NCI-H1930 (cell line): ENCODE data around the gene CPTP.
A peak's percentile ranks its signal among the peaks of the same experiment; 100 is the strongest.
"Not testable (repeated sequence)": the region's sequence is repeated elsewhere in the genome, so short reads cannot be mapped to it uniquely, and the experiment has no call there.

Experiments
- DNase-seq, 2 experiments: peaks; one replicate each; lab custom pipeline; 2025; lab: John Stamatoyannopoulos, UW

CPTP gene

DNA sequence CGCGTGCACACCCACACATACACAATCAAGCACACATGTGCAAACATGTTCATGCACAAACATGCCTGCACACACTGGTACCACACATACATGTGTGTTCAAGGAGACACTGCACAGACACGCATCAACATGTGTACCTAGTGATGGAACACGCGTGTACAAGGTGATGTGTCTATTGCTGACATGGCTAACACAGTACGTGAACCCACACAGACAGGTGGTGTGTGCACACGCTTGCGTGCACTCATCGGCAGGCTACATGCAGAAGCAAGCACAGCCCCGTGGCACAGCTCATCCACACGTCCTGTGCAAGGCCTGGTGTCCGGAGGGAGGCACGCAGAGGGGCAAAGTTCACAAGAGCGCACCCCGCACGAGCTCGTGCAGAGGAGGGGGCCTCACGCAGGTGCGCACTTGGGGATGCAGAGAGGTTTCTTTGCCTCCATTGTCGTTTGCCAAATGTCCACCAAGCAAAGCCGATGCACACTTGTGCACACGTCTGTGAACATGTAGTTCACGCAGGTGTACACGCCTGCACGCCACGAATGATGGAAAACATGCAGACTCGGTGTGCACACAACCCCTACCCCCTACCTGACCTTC, 17.8 kb upstream of the CPTP start:
- no peak for DNase-seq

DNA sequence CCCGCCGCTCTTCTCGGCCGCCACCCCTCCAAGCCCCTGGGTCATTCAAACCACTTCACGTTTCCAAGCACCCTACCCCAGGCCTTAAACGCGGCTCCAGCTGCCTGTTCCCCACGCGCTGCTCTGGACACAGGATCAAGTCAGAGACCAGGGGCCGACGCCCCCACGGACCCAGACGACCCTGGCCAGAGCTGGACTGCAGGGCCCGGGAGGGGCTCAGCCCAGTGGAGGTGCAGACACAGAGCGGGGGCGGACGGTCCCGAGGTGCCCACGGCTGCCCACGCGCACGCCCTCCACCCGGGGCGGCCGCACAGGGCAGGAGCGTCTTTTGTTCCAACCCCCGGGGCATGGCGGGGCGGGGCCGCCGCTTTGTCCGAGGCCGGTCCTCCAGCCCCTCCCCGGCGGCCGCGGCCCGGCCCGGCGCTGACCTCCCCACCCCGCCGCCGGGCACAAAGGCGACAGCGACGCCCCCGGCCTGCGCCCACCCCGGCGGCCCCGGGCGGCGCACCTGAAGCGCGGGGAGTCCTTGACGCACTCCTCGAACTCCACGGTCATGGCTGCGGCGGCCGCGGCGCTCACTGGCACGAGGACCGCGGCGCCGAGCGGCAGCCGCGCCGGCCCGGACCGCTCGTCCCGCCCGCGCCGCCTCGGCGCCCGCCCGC, 17.2 kb upstream of the CPTP start:
- DNase-seq, result no peak

DNA sequence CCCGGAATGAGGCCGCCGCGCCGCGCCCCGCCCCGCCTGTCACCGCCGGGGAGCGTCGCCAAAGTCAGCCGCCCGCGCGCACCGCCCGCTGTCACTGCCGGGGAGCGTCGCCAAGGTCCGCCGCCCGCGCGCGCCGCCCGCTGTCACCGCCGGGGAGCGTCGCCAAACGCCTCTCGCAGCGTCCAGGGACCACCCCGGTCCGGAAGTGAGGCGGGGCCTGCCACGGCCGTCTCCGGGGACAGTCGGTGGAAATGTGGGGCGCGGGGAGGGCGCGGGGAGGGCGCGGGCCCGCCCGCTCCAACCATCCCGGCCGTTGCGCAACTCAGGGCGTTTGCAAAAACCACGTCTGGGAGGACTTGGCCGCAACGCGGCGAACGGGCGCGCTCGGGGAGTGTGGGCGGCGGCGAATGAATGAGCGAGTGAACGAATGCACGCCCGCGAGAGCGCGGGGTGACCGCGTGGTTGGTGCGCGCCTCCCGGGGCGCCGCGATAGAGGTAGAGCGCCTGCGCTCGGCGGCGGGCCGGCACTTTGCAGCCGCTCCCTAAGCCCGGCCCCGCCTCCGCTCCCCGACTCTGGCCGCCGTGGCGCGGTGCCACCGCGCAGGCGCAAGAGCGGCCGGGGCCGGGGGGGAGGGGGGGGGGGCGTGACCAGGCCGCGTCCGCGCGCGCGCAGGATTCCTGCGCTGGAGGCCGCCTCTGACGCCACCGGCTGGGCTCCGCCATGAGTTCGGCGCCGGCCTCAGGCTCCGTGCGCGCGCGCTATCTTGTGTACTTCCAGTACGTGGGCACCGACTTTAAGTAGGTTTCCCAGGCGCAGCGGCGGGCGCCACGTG, 16.5 kb upstream of the CPTP start, which contains the start of the genes ACAP3 and PUSL1:
Gene ACAP3 (minus strand): TSS at position 8 of the 833 bp plus-strand sequence. CDS start 115 bp downstream, outside the sequence.
Gene PUSL1 (plus strand): TSS at position 675 of the 833 bp plus-strand sequence. CDS start 47 bp downstream, at position 722.
- peak; percentile 80 to 92 for DNase-seq

DNA sequence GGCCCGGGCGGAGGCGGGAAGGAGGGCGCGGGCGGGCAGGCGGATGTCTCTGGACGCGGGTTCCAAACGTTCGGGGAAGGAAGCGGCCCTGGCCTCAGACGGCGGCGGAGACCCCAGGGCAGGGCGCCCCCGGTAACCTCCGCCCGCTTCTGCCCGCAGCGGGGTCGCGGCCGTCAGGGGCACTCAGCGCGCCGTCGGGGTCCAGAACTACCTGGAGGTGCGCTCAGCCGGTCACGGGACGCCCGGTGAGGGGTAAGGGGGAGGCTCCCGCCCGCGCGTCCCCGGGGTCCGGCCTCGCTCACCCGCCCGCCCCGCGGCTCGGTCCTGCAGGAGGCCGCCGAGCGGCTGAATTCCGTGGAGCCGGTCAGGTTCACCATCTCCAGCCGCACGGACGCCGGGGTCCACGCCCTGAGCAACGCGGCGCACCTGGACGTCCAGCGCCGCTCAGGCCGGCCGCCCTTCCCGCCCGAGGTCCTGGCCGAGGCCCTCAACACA, 15.8 kb upstream of the CPTP start:
- DNase-seq, result no peak

DNA sequence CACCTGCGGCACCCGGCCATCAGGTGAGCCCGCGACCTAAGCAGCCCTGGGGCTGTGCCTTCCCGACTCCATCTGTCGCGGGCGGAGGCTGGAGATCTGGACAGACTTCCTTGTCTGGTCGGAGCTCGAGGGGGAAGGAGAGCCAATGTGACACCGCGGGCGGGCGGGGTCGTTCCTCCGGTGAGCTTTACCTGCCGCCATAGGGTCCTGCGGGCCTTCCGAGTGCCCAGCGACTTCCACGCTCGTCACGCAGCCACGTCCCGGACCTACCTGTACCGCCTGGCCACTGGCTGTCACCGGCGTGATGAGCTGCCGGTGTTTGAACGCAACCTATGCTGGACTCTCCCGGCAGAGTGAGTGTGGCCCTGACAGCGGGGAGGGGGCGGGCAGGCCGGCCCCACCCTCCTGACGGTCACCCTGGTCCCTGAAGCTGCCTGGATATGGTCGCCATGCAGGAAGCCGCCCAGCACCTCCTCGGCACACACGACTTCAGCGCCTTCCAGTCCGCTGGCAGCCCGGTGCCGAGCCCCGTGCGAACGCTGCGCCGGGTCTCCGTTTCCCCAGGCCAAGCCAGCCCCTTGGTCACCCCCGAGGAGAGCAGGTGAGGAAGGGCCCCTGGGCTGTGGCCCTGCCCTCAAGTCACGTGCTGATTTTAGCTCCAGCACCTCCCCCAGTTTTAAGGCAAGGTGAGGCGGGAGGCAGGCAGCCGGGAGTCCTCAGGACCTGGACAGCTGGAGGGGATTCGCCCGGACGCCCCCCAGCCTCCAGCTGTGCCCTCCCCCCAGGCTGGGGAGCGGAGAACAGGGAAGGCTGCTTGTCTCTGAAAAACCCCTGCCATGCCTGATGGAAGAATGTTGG, 15.1 kb upstream of the CPTP start:
- no peak for DNase-seq

DNA sequence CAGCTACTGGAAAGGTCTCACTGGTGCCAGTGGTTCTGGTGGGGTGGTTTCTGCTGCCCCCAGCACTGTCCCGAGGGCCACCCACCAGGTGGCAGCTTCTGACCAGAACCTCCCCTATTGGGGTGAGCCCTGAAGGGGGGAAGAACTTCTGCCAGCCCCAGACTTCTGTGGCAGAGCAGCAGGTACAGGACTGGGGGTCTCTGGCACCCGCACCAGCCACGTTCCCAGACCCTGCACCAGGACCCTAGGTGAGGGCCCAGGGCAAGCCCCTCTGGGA, 14.6 kb upstream of the CPTP start:
- no peak for DNase-seq

DNA sequence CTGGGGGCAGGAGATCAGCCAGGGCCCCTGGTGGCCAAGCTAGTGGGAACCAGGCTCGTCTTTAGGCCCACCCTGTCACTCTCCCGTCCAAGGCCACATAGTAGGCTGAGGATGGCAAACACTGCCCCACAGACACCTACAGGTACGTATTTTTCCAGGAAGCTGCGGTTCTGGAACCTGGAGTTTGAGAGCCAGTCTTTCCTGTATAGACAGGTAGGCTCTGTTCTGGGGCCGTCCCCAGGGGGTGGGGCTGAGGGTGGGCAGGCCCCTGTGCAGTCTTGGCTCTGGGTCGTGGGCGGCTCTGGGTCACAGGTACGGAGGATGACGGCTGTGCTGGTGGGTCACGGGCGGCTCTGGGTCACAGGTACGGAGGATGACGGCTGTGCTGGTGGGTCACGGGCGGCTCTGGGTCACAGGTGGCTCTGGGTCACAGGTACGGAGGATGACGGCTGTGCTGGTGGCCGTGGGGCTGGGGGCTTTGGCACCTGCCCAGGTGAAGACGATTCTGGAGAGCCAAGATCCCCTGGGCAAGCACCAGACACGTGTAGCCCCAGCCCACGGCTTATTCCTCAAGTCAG, 14.0 kb upstream of the CPTP start:
- no peak for DNase-seq

DNA sequence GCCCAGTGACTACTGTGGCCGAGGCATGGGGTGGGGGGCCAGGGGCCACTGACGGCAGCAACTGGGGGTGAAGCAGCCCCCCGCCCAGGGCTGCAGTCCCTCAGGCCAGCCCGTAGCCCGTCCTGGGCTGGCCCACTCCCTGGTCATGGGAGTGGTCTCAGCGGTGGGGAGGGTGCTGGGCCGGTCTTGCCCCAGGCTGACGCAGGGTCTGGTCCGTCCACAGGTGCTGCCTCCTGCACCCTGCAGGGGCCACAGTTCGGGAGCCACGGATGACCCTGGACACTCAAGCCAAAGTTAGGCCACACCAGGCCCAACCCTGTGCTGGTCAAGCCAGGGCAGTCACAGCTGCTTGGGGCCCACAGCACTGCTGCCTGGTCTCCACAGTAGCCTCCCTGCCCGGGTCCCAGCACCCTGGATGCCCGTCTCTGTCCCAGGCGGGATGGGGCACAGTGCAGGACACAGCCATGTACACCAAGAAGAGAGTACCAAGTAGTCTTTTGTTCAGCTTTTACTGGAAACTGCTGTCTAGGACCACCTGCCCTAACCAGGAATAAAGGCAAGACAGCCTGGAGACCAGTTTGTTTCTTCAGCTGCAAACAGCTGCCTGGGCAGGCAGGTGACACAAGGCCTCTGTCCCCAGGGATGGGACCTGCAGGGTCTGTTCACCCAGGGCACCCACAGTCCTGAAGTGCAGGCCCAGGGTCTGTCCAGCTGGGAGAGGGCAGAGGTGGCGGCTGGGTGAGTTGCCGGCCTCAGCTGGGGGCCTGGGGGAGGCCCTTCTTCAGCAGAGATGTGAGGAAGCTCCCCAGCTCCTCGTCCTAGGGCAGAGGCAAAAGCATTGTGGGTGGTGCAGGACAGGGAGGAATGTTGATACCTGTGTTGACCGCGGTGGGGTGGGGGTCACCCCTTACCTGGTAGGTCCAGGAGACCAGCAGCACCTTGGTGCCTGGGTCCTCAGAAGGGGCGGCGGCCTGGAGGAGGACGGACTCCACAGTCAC, 13.2 kb upstream of the CPTP start:
- no peak for DNase-seq

DNA sequence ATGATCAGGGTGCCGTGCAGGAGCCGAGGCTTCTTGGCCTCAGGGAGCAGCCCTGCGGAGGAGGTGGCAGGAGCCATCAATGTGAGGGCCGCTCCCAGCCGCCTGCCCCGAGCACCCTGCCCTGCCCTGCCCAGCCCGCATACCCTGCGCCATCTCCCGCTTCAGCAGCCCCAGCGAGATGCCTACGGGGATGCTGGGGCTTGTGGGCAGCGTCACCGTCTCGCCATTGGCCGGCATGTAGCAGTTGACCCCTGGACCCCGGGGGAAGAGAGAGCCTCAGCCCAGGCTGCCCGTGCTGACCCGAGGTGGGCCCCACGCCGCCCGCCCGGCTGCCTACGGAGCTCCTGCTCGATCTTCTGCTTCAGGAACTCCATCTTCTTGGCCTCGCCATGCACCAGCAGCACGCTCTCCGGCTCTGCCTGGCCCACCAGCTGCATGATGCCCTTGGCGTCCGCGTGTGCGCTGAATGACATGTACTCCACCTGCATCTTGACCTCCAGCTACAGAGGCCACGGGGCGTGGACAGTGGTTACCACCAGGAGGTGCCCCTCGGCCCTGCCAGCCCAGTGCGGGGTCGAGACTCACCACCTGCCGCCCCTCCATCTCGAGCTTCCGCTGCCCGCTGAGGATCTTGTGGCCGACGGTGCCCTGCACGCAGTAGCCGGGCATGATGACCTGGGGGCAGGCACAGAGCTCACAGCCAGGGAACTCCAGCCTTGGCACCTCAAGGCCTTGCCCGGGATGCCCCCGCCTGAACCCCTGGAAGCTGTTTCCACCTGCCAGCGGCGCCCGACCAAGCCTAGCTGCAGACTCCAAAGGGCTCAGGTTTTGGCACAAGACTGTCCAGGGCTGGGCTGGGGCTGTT, 11.9 kb upstream of the CPTP start:
- no peak for DNase-seq

DNA sequence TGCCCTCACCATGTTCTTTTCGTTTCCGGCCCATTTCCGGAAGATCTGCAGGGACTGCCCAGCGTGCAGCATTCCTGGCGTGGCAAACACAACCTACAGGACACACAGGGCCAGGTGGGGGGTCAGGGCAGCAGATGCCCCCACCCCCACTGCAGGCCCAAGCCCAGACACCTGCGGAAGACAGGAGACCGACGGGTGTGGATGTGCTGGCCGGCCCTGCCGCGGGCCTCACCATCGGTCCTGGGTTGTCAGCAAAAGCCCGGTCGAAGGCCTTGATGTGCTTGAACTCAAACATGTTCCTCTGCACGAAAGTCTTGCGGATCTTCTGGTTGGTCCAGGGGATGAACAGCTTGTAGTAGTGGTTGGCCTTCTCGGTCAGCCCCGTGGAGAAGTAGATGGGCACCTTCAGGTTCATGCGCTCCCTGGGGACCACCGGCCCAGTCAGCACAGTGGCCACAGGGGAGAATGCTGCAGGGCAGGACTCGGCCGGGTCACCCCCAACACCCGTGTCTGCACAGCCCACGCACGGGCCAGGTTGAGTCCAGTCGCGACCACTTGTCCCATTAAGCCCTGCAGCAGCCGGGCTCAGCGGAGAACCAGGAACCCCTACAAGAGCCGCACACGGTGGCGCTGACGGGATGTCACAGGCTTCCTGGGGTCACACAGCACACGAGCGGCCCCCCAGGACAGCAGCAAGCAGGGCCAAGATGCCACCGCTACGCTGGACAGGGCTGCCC, 10.9 kb upstream of the CPTP start:
- DNase-seq, result no peak

DNA sequence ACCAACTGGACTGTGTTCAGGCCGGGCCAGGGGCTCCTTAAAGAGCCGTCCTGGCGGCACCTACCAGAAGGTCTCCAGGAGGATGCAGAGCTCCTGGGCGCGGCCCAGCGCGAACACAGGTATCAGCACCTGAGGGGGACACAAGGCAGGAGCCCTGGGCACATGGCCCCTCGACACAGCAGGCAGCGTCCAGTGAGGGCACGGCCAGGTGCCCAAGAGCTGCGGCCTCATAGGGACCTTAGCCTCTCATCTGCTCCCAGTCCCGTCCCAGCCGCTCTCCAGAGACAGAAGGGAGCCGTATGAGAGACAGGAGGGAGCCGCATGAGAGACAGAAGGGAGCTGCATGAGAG, 10.4 kb upstream of the CPTP start:
- no peak for DNase-seq

DNA sequence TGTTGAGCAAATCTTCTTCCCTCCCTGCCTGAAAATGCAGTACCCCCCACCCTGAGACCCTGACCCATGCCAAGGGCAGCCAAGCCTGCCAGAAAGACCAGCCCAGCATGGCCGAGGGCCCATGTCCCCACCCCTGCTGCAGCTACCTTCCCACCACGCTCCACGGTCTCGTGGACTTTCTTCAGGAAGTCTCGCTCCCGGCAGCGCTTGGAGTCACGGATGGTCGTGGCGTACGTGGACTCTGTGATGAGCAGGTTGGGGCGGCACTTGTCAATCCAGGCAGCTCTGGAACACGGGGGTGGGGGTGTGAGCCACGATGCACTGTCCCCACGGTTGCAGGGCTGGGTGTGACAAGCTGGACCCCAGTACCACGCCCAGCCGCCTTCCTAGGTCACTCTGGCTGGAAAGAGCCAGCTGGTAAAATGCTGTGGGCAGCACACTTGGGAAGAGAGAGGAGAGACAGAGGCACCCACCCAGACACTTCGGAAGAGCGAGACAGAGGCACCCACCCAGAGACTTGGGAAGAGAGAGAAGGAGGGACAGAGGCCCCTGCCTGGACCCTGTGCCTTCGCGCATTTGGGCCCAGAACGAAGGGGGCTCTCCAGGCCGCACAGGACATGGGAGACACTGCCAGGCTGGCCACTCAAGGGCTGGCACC, 9.8 kb upstream of the CPTP start:
- no peak for DNase-seq

DNA sequence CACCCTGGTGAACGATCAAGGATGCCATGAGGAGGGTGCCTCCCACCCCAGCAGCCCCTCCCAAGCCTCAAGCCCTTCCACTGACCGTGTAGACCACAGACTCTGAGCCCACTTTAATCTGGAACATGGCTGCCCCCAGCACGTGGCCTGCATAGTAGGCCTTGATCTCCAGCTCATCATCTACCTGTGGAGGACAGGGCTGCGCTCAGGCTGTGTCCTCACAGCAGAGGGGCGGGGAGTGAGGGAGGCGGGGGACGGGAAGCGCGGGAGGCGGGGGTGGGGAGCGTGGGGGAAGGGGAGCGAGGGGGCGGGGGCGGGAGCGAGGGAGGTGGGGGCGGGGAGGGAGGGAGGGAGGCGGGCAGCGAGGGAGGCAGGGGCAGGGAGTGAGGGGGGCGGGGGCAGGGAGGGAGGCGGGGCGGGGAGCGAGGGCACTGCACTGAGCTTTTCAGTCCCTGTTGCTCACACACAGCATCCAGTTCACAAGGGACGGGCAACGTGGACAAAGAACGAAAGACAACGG, 9.1 kb upstream of the CPTP start:
- no peak for DNase-seq

DNA sequence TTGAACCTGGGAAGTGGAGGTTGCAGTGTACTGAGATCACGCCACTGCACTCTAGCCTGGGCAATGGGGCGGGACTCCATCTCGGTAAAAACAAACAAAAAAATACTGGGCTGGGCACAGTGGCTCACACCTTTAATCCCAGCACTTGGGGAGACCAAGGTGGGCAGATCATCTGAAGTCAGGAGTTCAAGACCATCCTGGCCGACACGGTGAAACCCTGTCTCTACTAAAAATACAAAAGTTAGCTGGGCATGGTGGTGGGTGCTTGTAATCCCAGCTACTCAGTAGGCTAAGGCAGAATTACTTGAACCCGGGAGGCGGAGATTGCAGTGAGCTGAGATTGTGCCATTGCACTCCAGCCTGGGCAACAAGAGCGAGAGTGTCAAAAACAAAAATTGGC, 8.4 kb upstream of the CPTP start:
- DNase-seq, result not testable (repeated sequence)

DNA sequence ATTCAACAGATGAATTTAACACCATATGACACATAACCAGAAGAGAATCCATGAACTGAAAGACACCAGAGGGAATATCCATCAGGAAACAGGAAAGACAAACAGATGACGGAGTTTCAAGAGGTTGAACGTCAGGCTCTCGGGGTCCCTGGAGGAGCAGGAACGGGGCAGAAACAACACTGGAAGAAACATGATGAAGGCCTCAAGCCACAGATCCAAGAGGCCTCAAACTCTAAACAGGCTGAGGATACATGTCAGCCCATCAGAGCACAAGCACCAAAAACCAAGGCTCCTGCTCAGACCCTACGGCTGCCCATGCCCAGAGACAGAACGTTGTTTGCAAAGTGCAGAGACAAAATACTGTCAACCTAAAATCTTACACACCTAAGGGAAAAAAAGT, 7.2 kb upstream of the CPTP start:
- no peak for DNase-seq

DNA sequence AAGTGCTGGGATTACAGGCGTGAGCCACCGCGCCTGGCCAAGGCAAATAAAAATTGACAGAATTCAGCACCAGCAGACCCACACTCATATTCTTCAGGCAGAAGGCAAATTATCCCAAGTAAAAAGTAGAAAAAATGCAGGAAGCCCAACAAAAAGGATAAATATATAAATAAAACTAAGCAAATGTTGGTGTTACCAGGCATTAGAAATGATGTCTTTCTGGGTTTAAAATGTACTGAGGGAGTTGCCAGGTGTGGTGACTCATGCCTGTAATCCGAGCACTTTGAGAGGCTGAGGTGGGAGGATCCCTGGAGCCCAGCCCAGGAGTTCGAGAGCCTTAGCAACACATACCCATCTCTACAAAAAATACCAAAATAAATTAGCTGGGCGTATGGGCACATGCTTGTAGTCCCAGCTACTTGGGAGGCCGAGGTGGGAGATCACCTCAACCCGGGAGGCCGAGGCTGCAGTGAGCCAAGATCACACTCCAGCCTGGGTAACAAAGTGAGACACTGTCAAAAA, 6.4 kb upstream of the CPTP start:
- DNase-seq, result no peak

DNA sequence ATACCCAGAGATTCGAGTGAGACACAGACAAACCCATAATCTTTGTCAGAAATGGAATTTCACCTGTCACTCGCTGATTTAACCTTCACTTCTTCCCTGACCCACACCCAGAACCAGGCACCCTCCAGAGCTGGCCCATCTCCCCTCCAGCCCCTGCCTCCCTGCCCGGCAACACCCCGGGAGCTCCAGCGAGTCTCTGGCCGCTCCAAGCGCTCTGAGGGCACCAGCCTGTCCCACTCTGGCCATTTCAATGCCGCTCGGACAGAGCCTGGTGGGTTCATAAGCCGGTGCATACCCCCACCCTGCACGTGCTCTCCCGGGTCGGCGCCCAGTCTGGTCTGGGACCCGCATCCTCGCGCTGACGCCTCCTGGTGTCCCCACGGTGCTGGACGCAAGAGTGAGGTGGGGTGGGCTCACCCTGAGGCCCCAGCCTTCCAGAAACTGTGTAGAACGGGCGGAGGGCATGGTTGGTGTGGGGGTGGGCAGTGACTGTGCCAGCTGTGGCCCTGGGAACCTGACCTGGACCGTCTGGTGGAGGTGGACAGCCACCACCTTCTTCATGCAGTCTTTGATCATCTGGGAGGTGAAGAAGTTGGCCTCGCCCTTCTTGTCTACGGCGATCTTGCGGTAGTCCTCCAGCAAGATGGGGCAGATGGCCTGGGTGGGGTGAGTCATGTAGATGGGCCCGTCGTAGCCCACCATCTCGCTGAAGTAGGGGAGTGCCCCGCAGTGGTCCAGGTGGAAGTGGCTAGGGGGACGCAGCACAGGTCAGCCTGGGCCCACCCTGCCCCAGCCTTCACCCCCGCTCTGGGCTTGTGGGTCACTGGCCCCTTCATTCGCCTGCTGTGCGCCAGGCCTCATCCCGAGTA, 5.6 kb upstream of the CPTP start:
- no peak for DNase-seq
